GM21515 (cell line): ENCODE measurements around the gene PLEKHG7.
"Not testable (repeated sequence)": the region's sequence is repeated elsewhere in the genome, so short reads cannot be mapped to it uniquely, and the experiment has no call there.

Experiments
- ATAC-seq: cut with Tn5 transposase; IDR thresholded peaks from one replicate; pipeline ENCODE4 v1.9.1; 2021; ENCODE audit not compliant: unreplicated experiment

PLEKHG7 gene

DNA sequence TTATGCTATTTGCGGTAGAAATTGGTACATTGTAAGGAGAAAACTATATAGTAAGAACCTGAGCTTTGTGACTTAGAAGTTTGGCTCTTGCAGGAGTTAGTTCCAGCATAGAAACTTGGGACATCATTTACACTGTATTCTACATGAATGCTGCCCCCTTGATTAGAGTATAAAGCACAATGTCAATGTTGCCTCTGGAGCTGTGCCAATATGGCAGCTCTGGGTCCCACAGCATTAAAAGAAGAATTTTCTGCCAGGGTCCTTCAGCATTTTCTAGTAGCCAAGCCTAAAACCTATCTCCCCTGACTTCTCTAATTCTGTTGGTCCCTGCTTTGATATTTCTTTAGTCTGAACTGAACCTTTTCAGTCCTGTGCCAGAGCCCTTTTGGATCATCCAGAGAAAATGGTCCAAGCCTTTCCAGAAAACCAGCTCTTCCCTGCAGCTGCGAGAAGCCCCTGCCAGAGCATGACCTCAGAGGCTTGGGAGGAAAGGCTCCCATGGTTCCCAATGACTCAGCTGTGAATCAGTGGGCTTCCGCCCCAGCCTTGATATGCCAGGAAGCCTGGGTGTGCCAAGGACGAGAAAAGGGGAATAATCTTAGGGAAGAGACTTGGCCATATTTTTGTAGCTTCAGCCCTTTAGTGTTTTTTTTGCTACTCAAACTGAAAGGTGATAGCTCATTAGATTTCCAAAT lies 43.2 kb downstream of the PLEKHG7 start:
- no peak for ATAC-seq

DNA sequence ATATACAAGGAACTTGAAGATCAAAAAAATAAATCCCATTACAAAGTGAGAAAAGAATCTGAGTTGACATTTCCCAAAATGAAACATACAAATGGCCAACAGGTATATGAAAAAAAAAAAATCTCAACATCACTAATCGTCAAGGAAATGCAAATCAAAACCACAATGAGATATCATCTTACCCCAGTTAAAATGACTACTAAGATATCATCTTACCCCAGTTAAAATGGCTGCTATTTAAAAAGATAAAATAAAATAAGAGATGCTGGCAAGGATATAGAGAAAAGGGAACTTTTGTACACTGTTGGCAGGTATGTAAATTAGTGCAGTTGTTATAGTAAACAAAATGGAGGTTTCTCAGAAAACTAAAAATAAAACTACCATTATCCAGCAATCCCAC lies 44.4 kb downstream of the PLEKHG7 start:
- ATAC-seq: no peak

DNA sequence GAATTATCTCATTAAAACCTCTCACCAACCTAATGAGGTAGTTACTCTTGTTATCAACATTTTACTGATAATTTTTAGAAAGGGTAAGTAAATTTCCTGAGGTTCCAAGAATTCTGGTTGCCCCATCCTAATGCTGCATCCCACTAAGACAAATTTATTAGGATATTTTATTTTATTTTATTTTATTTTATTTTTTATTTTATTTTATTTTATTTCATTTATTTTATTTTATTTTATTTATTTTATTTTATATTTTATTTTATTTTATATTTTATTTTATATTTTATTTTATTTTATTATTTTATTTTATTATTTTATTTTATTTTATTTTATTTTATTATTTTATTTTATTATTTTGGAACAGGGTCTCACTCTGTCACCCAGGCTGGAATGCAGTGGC lies 46.9 kb downstream of the PLEKHG7 start:
- ATAC-seq: not testable (repeated sequence)

DNA sequence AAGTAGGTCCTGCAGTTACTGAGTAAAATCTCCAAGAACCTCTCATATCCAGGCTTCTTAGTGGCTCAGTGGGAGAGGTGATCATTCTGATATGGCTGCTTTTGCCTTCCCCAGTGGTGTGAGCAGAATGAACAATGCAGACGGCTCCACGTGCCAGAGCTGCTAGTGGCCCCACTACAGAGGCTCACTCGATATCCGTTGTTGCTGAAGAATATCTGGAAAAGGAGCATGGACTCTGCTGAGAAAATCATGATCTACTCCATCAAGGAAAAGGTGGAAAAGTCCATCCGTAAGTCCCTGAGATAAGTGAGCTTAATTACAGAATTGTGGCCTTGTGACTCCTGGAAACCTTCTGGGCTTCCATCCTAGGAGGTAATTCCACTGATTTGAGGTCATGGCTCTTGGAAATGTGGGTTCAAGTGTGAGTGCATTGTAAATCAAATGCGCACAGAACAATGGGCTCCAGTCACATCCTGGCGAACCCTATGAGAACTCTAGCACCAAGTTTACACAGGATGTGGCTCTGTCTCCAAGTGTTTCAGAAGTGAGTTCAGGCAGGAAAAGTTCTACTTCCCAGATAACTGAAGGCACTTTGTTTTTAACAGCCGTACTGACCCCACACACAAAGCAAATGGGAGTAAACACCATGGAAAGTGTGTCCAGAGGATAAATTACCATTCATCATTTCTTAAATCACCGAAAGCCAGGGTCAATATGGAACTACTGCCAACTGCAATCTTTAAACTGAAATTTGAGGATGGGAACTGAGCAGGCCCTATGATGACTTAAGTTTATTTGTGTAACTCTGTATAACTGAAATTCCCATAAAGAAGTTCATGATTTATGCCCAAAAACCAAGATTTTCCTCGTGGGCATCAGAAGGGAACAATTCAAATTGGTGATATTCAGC lies 51.4 kb downstream of the PLEKHG7 start:
- ATAC-seq: no peak

DNA sequence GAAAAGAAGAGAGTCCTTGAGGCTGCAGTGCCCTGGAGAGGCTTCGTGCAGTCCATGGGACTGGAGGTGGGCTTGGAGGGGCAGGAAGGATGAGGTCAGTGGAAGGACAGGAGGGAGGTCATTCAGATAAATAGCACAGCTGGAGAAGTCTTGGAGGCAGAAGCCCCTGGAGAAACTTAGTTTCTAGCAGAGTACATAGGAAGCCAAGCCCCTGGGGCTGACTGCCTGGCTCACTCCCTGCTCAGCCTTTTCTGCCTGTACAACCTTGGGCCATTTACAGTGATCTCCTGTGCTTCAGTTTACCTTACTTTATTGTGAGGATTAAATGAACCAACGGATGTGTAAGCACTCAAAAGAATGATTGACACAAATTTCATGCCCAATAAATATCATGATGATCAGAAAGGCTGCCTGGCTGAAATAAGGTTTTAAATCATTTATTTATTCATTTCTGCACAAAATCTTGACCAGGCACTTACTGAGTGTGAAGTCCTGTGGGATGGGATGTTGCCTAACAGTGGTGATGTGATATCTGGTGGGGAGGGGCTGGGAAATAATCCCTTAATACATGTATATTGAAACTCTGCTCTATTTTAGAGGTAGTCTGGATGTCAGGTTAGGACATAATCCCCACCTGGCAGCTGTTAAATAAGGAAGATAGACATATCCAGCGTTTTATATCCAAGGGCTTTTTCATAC lies 54.3 kb downstream of the PLEKHG7 start:
- no peak for ATAC-seq

DNA sequence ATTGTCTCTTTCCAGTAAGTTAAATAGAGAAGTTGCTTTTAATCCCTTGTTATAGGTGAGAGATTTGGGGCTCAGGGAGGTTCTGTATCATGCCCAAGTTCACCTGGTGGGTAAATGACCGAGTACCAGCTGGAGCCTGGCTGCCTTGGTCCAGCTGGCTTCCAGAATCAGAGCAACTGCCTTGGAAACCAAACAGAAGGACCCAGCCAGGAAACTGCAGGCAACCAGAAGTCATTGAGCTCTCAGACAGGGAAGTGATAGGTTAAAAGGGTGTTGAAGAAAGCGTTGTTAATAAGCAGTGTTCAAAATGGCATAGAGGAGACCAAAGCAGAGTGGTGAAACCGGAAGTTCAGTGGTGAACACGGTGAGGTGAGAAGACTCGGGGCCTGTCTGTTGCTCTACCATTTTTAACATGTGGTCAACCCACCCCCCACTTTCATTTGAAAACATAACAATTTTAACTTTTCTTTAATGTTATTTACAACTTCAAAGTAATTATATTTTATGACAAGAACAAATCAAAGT lies 54.9 kb downstream of the PLEKHG7 start:
- no peak for ATAC-seq

DNA sequence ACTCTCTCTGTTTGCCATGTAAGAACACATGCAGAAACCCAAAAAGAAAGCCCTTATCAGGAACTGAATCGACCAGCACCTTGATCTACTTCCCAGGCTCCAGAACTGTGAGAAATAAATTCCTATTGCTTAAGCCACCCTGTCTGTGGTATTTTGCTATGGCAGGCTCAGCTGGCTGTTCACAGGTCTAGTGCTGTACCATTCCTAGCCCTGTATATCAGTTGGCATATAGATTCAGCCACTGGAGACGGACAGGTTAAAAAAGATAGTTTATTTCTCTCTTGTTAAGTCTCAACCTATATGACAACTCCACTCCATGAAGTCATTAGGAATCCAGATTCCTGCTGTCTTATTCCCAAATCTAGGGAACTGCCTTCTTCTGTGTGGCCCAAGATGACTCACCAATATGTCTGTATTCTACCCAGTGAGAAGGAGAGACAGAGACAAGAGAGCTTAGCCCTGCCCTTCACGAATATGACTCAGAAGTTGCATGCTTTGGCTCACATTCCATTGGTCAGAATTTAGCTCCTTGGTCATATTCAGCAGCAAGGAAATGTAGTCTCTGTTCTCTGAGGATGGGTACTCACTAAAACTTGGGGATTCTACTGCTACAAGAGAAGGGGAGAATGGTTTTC lies 57.0 kb downstream of the PLEKHG7 start:
- ATAC-seq: no peak

DNA sequence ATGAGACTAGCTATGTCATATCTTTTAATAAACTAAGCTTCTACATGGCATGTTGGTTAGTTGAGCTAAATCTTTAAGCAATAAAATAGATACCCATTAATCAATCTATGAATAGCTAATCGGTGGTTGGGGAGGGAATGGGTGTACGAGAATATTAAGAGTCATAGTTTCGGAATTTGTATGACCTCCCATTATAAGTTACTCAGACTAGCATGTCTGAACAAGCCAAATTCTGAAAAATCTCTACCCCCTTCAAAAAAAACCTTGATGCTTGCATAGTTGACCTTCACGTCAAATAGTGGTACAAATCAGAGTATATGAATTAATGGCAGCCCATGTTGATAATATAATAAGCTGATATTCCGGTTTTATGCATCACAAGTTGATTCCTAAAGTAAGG lies 60.0 kb downstream of the PLEKHG7 start:
- no peak for ATAC-seq

DNA sequence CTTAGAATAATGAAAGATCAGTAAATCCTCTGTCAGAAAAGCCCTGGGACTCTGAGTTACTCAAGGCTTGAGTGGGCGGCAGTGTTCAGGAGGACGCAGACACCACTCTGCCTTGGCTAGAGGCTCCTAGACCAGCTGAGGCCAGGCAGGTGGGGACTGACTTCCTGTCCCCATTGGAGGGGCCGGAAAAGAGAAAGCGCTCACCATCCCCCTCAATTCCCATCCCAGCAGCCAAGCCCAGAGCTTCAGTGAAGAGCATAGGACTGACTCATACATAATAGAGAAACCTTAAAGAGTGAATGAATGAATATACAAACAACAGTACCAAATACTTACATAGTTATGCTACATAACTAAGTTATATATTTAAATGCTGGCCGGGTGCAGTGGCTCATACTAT lies 62.0 kb downstream of the PLEKHG7 start:
- ATAC-seq: no peak

DNA sequence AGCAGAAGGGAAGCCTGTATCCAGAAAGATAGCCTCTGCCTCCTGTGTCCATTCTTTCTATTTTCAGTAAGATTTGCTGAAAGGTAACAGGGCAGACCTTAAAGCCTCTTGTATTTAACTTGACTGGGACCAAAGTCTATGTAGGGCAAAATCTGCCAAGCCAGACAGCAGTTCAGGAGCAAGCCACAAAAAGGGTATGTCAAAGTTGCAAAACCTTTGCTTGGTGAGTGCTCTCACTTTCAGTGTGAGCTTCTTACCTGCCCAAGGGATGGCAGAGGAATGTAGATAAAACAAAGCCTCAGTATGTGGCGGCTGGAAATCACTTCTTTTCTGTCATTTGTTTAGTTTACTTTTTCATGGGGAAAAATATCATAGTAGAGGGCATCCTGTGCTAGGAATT lies 63.1 kb downstream of the PLEKHG7 start:
- no peak for ATAC-seq

DNA sequence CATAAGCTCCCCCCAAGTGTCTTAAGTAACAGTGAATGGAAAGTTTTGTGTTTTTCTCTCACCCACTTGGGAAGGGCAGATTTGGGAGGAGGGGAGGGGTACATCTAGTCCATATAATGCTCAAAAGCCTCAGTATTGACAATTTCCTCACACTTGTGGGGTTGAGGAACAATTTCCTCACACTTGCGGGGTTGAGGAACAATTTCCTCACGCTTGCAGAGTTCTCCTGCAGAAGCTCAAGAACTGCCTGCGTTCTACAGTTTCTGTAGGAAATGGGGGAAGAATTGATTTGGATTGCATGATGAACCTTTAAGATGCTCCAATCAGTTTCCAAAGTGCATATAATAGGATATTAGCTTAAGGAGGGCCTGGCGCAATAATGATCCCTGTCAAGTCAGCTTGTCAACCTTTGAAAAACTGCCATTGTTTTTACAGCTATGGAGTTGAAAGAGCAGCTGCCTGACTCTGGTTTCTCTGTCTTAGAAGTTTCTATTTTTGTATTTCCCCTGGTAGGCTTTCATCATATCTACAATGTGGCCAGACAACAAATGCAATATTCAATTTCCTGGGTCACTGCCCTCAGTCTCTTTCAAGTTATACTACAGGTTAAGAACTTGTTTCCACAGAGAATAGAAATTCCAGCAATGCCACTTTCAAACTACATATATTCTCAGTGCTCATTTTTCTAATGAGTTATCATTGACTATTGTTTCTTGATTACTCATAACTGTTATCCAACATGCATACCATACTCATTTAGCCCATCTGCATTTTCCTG lies 66.5 kb downstream of the PLEKHG7 start:
- ATAC-seq: peak; percentile 89

DNA sequence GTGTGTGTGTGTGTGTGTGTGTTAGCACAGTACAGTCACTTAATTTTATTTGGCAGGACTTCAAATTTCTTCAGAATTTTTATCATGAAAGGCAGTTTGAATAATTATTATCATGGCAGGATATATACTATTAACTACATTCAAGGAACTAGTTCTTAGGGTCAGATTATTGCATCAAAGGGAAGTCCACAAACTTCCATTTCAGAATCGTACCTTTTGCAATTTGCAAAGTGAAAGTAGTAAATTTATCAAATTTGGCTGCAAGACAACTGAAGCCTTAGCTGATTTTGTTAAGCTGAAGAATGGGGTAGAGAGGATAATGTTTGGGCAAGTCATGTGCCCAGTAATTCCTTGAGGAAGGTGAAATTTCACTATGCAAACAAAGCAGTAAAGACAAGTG lies 68.2 kb downstream of the PLEKHG7 start:
- no peak for ATAC-seq

DNA sequence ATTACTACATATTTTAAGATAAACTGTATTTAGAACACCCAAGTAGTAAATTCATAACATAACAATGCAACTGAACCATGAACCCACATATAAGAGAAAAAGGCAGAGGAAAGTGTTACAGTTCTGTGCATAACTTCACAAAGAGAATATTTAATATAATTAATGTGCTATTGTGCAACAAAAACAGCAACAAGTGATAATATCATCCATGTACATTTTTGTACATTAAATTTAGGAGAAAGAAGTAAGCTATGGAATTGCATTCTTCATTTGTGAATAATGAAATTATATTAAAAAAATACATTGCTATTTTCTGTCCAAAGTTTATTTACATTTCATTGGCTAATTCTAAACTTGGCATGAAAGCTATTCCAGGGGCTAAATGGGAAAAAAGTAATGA lies 72.6 kb downstream of the PLEKHG7 start:
- ATAC-seq: no peak

DNA sequence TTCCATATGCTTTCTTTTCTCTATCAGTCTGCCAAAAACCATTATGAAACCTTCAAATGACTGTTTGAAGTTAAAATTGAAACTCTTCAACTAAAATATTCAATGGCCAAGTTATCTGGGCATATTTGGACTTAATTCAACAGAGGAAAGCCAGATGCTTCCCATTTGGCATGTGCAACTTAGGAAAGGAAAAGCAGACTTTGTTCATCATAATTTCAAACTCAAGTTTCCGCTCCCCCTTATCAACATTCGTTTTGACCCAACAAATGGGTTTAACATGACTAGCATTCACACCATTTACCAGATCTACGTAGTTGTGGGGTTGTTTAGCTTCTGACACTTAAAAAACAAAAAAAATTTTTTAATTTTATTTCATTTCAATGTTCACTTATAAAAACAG lies 75.7 kb downstream of the PLEKHG7 start:
- ATAC-seq: no peak

DNA sequence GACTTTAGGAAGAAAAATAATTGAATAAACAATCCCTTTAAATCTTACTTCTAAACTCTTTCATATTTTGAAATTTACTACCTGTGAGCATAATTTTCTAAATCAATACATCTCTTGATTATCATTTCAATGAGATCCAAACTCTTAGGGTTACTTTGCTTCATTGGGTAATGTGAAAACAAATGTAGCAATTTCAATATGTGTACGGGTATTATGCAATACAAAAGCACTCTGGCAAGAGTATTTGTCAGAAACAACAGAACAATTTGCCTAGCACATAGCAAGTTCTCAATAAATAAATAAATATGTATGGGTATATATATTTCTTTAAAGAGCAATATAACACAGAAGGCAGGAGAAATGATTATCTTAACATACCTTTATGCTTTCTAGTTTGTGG lies 77.1 kb downstream of the PLEKHG7 start:
- ATAC-seq: no peak

DNA sequence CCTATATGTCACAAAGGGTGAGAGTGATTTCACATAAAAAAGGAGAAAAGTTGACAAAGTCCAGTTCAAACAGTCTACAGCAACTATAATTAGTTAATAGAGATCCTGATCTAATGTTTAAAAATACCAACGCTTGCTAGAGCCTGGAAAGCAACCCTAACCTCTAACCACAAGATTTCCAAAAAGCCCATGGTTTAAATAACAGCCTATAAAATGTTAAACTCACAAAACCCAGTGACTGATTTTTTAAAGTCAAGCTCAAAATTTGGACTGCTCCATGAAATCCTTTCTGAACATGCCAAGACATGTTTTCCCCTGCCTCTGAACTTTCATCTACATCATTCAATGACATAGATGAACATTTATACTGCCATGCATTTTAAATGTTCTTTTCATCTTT lies 81.6 kb downstream of the PLEKHG7 start:
- no peak for ATAC-seq

DNA sequence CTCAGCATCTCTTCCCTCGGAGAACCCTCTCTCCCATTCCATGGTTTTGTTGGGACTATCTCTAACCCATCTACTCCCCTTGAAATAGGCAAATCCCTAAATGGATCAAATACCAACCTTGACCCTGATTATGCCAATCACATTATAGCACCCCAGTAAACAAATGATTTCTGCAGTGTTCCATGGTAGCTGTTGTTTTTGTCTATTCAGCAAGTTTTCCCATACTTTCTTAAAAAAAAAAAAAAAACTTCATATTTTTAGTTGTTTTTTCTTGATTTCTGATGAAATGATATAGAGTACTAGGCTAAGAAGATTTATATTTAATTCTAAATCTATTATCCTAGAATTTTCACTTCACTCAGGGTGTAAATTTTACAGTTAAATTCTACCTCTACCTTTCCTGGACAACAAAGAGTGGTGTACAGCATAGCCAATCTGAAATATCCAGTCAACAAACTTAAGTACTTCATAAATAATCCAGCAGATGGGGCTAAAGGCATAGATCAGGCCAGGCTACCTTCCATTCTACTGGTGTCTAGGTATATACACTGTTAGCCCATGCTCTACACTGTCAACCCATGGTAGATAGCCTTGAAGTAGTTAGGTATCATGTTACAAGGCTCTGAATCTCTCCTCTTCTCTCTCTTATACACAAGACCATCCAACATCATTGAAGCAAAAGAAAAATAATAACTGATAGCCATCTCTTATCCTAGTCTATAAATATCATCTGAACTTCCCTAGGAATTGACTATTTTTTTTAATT lies 82.2 kb downstream of the PLEKHG7 start:
- ATAC-seq: peak; percentile 97

DNA sequence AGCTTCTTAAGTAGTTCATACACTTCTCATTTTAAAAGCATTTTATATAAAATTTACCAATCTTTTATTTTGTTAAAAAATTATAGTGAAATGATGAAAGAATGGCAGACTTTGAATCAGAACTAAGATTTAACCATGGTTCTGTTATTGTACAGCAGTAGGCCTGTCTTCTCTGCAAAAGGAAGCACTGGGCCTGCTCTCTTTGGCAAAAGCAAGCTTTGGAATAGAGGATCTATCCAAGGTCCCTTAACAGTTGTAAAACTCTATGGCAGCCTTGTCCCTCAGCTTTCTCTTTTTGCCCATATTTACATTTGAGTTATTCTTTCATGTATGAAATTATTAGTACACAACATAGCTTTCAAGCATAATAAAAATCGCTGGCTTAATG lies 82.8 kb downstream of the PLEKHG7 start:
- no peak for ATAC-seq

DNA sequence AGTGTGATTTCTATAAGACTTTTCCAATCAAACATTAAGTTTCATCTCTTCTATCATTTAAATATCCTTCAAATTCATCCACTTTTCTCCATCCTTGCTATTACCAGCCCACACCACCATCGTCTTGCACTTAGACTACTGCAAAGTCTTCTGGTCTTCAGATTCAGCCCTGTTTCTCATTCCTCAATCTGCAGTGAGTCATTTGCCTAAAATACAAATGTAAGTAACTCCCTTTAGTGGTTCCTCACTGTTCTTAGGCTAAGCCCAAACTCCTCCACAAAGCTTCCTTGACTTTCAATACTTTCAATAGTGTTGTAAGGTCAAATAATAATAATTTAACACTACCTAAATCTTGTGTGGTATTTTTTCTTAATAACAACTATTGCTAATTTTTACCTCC lies 83.3 kb downstream of the PLEKHG7 start:
- no peak for ATAC-seq

DNA sequence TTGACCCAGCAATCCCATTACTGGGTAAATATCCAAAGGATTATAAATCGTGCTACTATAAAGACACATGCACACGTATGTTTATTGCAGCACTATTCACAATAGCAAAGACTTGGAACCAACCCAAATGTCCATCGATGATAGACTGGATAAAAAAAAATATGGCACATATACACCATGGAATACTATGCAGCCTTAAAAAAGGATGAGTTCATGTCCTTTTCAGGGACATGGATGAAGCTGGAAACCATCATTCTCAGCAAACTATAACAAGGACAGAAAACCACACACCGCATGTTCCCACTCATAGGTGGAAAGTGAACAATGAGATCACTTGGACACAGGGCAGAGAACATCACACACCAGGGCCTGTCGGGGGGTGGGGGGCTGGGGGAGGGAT lies 91.6 kb downstream of the PLEKHG7 start:
- not testable (repeated sequence) for ATAC-seq
